Endothelial cell of umbilical vein (primary cell): ENCODE measurements around the gene NEMP2.

Experiments used
- CTCF ChIP-seq, 2 donors: IDR thresholded peaks; 1 replicate in 1 of 2; 2 replicates in 1 of 2; pipeline ENCODE4 v1.5.1; 2011; ENCODE audit warnings: low read length in 2 of 2, mild to moderate bottlenecking in 2 of 2, moderate library complexity in 2 of 2, control low read depth in 1 of 2, inconsistent platforms in 1 of 2, low read depth in 1 of 2; ENCODE audit not compliant: insufficient read depth in 1 of 2; ENCODE audit errors: extremely low read depth in 1 of 2
- JUN ChIP-seq: IDR thresholded peaks from 2 replicates; pipeline ENCODE4 v1.6.1; 2011; ENCODE audit warnings: borderline replicate concordance, low read depth; ENCODE audit not compliant: insufficient read length, insufficient read depth

- no peak for TF ChIP-seq CTCF (IDR thresholded peaks at IDR 0.05; ENCODE audit: extremely low read depth in 1 of 2, insufficient read depth in 1 of 2, low read depth in 1 of 2, low read length in 2 of 2)
- no peak for TF ChIP-seq JUN
Measured at GRCh38 chr2:190551928-190552327, 17.4 kb upstream of the NEMP2 start.
